SK-N-SH treated with all-trans-retinoic acid at 6 μM for 48 hours (cell line): ENCODE results near the gene ALDH8A1.

Experiments used
- ATAC-seq: fragments of 200-7000 bp; cut with Tn5 transposase; 3 replicates; pipeline ENCODE4 v1.9.1; 2020; ENCODE audit warnings: mild to moderate bottlenecking, moderate library complexity
- ARNTL ChIP-seq: fragments of 450-650 bp; formaldehyde crosslinking; IDR thresholded peaks from 2 replicates; pipeline ENCODE4 v1.5.0; 2020; ENCODE audit warnings: low read depth, mild to moderate bottlenecking, moderate library complexity, borderline replicate concordance
- CREB5 ChIP-seq: fragments of 250-450 bp; sonication (Bioruptor Pico); IDR thresholded peaks from 2 replicates; pipeline ENCODE4 v1.5.1; 2020; ENCODE audit warnings: low read depth, mild to moderate bottlenecking, moderate library complexity
- CSDC2 ChIP-seq: fragments of 250-450 bp; sonication (Bioruptor Pico); IDR thresholded peaks from 2 replicates; pipeline ENCODE4 v1.5.0; 2020; ENCODE audit warnings: mild to moderate bottlenecking, moderate library complexity
- ESRRG ChIP-seq: fragments of 250-450 bp; sonication (Bioruptor Pico); IDR thresholded peaks from 2 replicates; pipeline ENCODE4 v1.6.1; 2021; ENCODE audit warnings: mild to moderate bottlenecking
- GLIS3 ChIP-seq: fragments of 250-450 bp; sonication (Bioruptor Pico); IDR thresholded peaks from 2 replicates; pipeline ENCODE4 v1.5.0; 2020; ENCODE audit warnings: mild to moderate bottlenecking, moderate library complexity
- ISL1 ChIP-seq: fragments of 250-450 bp; sonication (Bioruptor Pico); IDR thresholded peaks from 2 replicates; pipeline ENCODE4 v2.1.2; 2022; ENCODE audit warnings: mild to moderate bottlenecking, moderate library complexity
- OSR1 ChIP-seq: fragments of 250-450 bp; sonication (Bioruptor Pico); IDR thresholded peaks from 2 replicates; pipeline ENCODE4 v1.8.0; 2022; ENCODE audit warnings: moderate library complexity, mild to moderate bottlenecking, inconsistent platforms
- PPARA ChIP-seq: fragments of 250-450 bp; sonication (Bioruptor Pico); IDR thresholded peaks from 2 replicates; pipeline ENCODE4 v1.5.0; 2020; ENCODE audit warnings: mild to moderate bottlenecking, borderline replicate concordance
- RARB ChIP-seq: fragments of 250-450 bp; sonication (Bioruptor Pico); IDR thresholded peaks from 2 replicates; pipeline ENCODE4 v1.8.0; 2021; ENCODE audit warnings: mild to moderate bottlenecking, moderate library complexity
- SNAI2 ChIP-seq: fragments of 250-450 bp; sonication (Bioruptor Pico); IDR thresholded peaks from 2 replicates; pipeline ENCODE4 v1.5.0; 2020; ENCODE audit warnings: mild to moderate bottlenecking, moderate library complexity
- TCF4 ChIP-seq: fragments of 250-450 bp; sonication (Bioruptor Pico); IDR thresholded peaks from 2 replicates; pipeline ENCODE4 v1.8.0; 2021; ENCODE audit warnings: mild to moderate bottlenecking, moderate library complexity, borderline replicate concordance
- TOX ChIP-seq: fragments of 250-450 bp; sonication (Bioruptor Pico); IDR thresholded peaks from 2 replicates; pipeline ENCODE4 v1.8.0; 2021; ENCODE audit warnings: mild to moderate bottlenecking, moderate library complexity, borderline replicate concordance
- ZFP3 ChIP-seq: fragments of 250-450 bp; sonication (Bioruptor Pico); IDR thresholded peaks from 2 replicates; pipeline ENCODE4 v1.5.0; 2020; ENCODE audit warnings: mild to moderate bottlenecking, moderate library complexity
- ZFP30 ChIP-seq: fragments of 450-650 bp; formaldehyde crosslinking; IDR thresholded peaks from 2 replicates; pipeline ENCODE4 v1.5.0; 2022; ENCODE audit warnings: mild to moderate bottlenecking, moderate library complexity
- ZNF565 ChIP-seq: fragments of 450-650 bp; formaldehyde crosslinking; conservative IDR thresholded peaks from 2 replicates; pipeline ENCODE4 v1.5.0; 2020; ENCODE audit warnings: low read depth, mild to moderate bottlenecking, moderate library complexity
- ZNF70 ChIP-seq: fragments of 450-650 bp; formaldehyde crosslinking; IDR thresholded peaks from 2 replicates; pipeline ENCODE4 v1.5.0; 2020; ENCODE audit warnings: mild to moderate bottlenecking, moderate library complexity
- ZNF8 ChIP-seq: fragments of 450-650 bp; formaldehyde crosslinking; IDR thresholded peaks from 2 replicates; pipeline ENCODE4 v1.5.0; 2020; ENCODE audit warnings: mild to moderate bottlenecking, moderate library complexity
- TF ChIP-seq, protein P1 (sequence below): fragments of 250-450 bp; sonication (Bioruptor Pico); IDR thresholded peaks from 2 replicates; pipeline ENCODE4 v1.5.0; 2020; ENCODE audit warnings: mild to moderate bottlenecking, moderate library complexity
- TF ChIP-seq, protein P2 (sequence below): fragments of 250-450 bp; sonication (Bioruptor Pico); IDR thresholded peaks from 2 replicates; pipeline ENCODE4 v1.8.0; 2020; ENCODE audit warnings: mild to moderate bottlenecking, moderate library complexity, borderline replicate concordance
- TF ChIP-seq, protein P3 (sequence below): fragments of 250-450 bp; sonication (Bioruptor Pico); IDR thresholded peaks from 2 replicates; pipeline ENCODE4 v1.5.1; 2021; ENCODE audit warnings: mild to moderate bottlenecking, moderate library complexity
- TF ChIP-seq, protein P4 (sequence below): fragments of 250-450 bp; sonication (Bioruptor Pico); IDR thresholded peaks from 2 replicates; pipeline ENCODE4 v1.8.0; 2021; ENCODE audit warnings: low read depth, mild to moderate bottlenecking, moderate library complexity, borderline replicate concordance

Gene ALDH8A1

GRCh38 chr6:134937426-134937825 lies 12.5 kb downstream of the ALDH8A1 start:
- ATAC-seq = peak; percentile 70

GRCh38 chr6:134936931-134937330 lies 13.0 kb downstream of the ALDH8A1 start:
- TF ChIP-seq ZFP30 (CRISPR knock-in tag) (no peak), ISL1 (peak; percentile 33; the same call in 1 of the 2 replicates)
- peak; percentile 84 for ATAC-seq

More at GRCh38 chr6:134937426-134937825, 12.5 kb downstream of the ALDH8A1 start:
- TF ChIP-seq ZNF8 (CRISPR knock-in tag) (no peak), SNAI2 (CRISPR knock-in tag) (no peak), ZFP30 (CRISPR knock-in tag) (no peak), PPARA (CRISPR knock-in tag) (no peak), CSDC2 (no peak), TOX (CRISPR knock-in tag) (no peak)
- TF ChIP-seq, protein P1, sequence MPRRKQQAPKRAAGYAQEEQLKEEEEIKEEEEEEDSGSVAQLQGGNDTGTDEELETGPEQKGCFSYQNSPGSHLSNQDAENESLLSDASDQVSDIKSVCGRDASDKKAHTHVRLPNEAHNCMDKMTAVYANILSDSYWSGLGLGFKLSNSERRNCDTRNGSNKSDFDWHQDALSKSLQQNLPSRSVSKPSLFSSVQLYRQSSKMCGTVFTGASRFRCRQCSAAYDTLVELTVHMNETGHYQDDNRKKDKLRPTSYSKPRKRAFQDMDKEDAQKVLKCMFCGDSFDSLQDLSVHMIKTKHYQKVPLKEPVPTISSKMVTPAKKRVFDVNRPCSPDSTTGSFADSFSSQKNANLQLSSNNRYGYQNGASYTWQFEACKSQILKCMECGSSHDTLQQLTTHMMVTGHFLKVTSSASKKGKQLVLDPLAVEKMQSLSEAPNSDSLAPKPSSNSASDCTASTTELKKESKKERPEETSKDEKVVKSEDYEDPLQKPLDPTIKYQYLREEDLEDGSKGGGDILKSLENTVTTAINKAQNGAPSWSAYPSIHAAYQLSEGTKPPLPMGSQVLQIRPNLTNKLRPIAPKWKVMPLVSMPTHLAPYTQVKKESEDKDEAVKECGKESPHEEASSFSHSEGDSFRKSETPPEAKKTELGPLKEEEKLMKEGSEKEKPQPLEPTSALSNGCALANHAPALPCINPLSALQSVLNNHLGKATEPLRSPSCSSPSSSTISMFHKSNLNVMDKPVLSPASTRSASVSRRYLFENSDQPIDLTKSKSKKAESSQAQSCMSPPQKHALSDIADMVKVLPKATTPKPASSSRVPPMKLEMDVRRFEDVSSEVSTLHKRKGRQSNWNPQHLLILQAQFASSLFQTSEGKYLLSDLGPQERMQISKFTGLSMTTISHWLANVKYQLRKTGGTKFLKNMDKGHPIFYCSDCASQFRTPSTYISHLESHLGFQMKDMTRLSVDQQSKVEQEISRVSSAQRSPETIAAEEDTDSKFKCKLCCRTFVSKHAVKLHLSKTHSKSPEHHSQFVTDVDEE = no peak
- TF ChIP-seq, protein P2, sequence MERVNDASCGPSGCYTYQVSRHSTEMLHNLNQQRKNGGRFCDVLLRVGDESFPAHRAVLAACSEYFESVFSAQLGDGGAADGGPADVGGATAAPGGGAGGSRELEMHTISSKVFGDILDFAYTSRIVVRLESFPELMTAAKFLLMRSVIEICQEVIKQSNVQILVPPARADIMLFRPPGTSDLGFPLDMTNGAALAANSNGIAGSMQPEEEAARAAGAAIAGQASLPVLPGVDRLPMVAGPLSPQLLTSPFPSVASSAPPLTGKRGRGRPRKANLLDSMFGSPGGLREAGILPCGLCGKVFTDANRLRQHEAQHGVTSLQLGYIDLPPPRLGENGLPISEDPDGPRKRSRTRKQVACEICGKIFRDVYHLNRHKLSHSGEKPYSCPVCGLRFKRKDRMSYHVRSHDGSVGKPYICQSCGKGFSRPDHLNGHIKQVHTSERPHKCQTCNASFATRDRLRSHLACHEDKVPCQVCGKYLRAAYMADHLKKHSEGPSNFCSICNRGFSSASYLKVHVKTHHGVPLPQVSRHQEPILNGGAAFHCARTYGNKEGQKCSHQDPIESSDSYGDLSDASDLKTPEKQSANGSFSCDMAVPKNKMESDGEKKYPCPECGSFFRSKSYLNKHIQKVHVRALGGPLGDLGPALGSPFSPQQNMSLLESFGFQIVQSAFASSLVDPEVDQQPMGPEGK = no peak

DNA sequence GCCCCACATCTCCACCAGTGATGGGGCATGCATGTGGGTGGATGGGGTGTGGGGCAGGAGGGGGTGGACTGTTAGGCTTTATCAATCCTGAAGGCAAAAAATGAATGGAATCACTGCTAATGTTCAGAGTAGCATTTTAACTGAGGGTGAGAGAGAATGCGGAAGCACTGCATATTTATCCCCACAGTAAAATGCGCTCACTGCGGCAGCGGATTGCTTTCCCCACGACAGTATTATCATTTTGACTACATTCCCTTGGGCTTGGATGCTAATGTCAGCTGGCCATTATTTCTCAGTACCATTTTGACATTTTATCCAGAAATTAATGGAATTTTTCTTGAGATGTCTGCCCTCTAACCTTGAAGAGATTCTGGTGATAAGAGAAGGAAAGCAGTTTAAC lies 13.4 kb downstream of the ALDH8A1 start:
- TF ChIP-seq ESRRG (CRISPR knock-in tag) (no peak), SNAI2 (CRISPR knock-in tag) (no peak), PPARA (CRISPR knock-in tag) (no peak), CSDC2 (0 out of 2 replicates have a peak, but pooled peaks have one; percentile 31)
- peak; percentile 47 for ATAC-seq

DNA sequence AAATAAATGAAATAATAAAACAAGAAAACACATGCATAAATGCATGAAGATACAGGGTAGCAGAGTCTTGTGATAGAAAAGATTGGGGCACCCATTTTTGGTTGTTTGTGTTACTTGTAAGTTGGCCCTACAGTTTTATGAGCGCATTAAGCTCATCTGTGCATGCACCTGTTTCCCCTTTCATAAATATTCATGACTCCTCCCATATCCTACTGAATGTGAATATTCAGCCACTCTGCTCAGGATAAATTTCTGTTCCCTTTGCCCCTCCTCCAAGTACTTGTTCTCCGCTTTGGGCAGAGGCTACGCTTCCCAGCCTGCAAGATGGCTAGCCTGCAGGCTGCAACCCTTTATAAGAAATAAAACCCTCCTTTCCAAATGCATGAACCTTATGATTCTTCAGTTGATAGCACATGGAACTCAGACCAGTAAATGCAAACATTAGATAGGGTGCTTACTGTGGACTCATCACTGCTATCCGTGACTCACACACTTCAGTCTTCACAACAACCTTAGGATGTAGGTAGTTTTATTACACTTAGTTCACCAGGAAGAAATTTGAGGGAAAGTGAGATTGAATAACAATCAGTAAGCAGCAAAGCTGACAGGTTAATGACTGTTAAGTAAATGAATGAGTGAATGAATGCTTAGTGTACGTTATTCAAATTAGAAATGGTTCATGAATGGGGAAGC lies 15.0 kb downstream of the ALDH8A1 start:
- TF ChIP-seq CREB5 (CRISPR knock-in tag) = no peak
- no peak for TF ChIP-seq ARNTL
- no peak for TF ChIP-seq TOX (CRISPR knock-in tag)
- no peak for TF ChIP-seq ISL1
- no peak for TF ChIP-seq ZFP30 (CRISPR knock-in tag)
- no peak for TF ChIP-seq ZFP3
- TF ChIP-seq, protein P3, sequence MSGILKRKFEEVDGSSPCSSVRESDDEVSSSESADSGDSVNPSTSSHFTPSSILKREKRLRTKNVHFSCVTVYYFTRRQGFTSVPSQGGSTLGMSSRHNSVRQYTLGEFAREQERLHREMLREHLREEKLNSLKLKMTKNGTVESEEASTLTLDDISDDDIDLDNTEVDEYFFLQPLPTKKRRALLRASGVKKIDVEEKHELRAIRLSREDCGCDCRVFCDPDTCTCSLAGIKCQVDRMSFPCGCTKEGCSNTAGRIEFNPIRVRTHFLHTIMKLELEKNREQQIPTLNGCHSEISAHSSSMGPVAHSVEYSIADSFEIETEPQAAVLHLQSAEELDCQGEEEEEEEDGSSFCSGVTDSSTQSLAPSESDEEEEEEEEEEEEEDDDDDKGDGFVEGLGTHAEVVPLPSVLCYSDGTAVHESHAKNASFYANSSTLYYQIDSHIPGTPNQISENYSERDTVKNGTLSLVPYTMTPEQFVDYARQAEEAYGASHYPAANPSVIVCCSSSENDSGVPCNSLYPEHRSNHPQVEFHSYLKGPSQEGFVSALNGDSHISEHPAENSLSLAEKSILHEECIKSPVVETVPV = no peak
- TF ChIP-seq, protein P1 = no peak
- TF ChIP-seq SNAI2 (CRISPR knock-in tag) = no peak
- TF ChIP-seq ESRRG (CRISPR knock-in tag) = no peak
- TF ChIP-seq CSDC2 = no peak
- TF ChIP-seq TCF4 = no peak
- no peak for TF ChIP-seq ZNF70 (CRISPR knock-in tag)
- TF ChIP-seq PPARA (CRISPR knock-in tag) = no peak
- TF ChIP-seq RARB (CRISPR knock-in tag) = no peak
- TF ChIP-seq ZNF565 (CRISPR knock-in tag) = no peak
- TF ChIP-seq, protein P4, sequence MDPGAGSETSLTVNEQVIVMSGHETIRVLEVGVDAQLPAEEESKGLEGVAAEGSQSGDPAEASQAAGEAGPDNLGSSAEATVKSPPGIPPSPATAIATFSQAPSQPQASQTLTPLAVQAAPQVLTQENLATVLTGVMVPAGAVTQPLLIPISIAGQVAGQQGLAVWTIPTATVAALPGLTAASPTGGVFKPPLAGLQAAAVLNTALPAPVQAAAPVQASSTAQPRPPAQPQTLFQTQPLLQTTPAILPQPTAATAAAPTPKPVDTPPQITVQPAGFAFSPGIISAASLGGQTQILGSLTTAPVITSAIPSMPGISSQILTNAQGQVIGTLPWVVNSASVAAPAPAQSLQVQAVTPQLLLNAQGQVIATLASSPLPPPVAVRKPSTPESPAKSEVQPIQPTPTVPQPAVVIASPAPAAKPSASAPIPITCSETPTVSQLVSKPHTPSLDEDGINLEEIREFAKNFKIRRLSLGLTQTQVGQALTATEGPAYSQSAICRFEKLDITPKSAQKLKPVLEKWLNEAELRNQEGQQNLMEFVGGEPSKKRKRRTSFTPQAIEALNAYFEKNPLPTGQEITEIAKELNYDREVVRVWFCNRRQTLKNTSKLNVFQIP (CRISPR knock-in tag) = no peak
- TF ChIP-seq, protein P2 = no peak
- no peak for TF ChIP-seq OSR1 (CRISPR knock-in tag)
- no peak for TF ChIP-seq GLIS3
- TF ChIP-seq, all 23 proteins: peak for 0
- no peak for ATAC-seq
